Skeletal muscle satellite cell (primary cell): ENCODE results near the gene C2CD4D.
"Not testable (repeated sequence)": the region's sequence is repeated elsewhere in the genome, so short reads cannot be mapped to it uniquely, and the experiment has no call there.

ENCODE experiments used
- H3K27me3 ChIP-seq: 2 replicates; pipeline ENCODE4 v1.7.0; 2013; ENCODE audit warnings: low read length; ENCODE audit not compliant: control insufficient read depth, insufficient read depth
- H3K36me3 ChIP-seq: 2 replicates; pipeline ENCODE4 v1.7.0; 2013; ENCODE audit warnings: mild to moderate bottlenecking, control low read depth, low read length; ENCODE audit not compliant: insufficient read depth
- H3K4me1 ChIP-seq: 2 replicates; pipeline ENCODE4 v1.7.0; 2013; ENCODE audit warnings: low read length; ENCODE audit not compliant: control insufficient read depth, insufficient read depth
- H3K4me2 ChIP-seq: 2 replicates; pipeline ENCODE4 v1.7.0; 2013; ENCODE audit warnings: mild to moderate bottlenecking, low read length
- H3K4me3 ChIP-seq: 2 replicates; pipeline ENCODE4 v1.7.0; 2013; ENCODE audit warnings: low read length
- H3K9ac ChIP-seq: 2 replicates; pipeline ENCODE4 v1.7.0; 2013; ENCODE audit warnings: mild to moderate bottlenecking, low read depth, low read length, moderate library complexity
- H3K9me3 ChIP-seq: replicated peaks from 2 replicates; pipeline ENCODE4 v1.7.0; 2013; ENCODE audit warnings: mild to moderate bottlenecking, control low read depth, low read length

The C2CD4D gene

GRCh38 chr1:151872776-151873175 is 33.2 kb upstream of the C2CD4D start:
- not testable (repeated sequence) for H3K4me1 ChIP-seq, H3K27me3 ChIP-seq, H3K9me3 ChIP-seq, H3K9ac ChIP-seq, H3K36me3 ChIP-seq, H3K4me2 ChIP-seq, H3K4me3 ChIP-seq

GRCh38 chr1:151871284-151872030 is 31.8 kb upstream of the C2CD4D start:
- H3K4me3 ChIP-seq: no peak overlapping the region
- H3K4me1 ChIP-seq: peaks cover 12% of the 10 kb centered on the region
- H3K4me2 ChIP-seq: no peak overlapping the region
- H3K36me3 ChIP-seq: peaks cover 3% of the 10 kb centered on the region
- no peaks in the 10 kb centered on the region for H3K9me3 ChIP-seq
- no peak overlapping the region for H3K9ac ChIP-seq
- no peaks in the 10 kb centered on the region for H3K27me3 ChIP-seq

GRCh38 chr1:151868486-151868885 is 28.9 kb upstream of the C2CD4D start:
- H3K27me3 ChIP-seq: no peaks in the 10 kb centered on the region
- peaks cover 1% of the 10 kb centered on the region for H3K36me3 ChIP-seq
- peaks cover 12% of the 10 kb centered on the region for H3K4me1 ChIP-seq
- no peak overlapping the region for H3K9ac ChIP-seq
- H3K4me2 ChIP-seq: no peak overlapping the region
- no peak overlapping the region for H3K4me3 ChIP-seq
- no peaks in the 10 kb centered on the region for H3K9me3 ChIP-seq

- no peaks in the 10 kb centered on the region for H3K9me3 ChIP-seq
- no peak overlapping the region for H3K4me3 ChIP-seq
- peak overlapping the region; percentile 9 for H3K4me2 ChIP-seq
- H3K27me3 ChIP-seq: no peaks in the 10 kb centered on the region
- no peaks in the 10 kb centered on the region for H3K36me3 ChIP-seq
- peaks cover 12% of the 10 kb centered on the region for H3K4me1 ChIP-seq
- no peak overlapping the region for H3K9ac ChIP-seq
These were observed 28.3 kb upstream of the C2CD4D start for GRCh38 chr1:151867765-151868411.

- peaks cover 12% of the 10 kb centered on the region for H3K4me1 ChIP-seq
- H3K4me3 ChIP-seq: no peak overlapping the region
- no peak overlapping the region for H3K9ac ChIP-seq
- H3K4me2 ChIP-seq: no peak overlapping the region
- no peaks in the 10 kb centered on the region for H3K9me3 ChIP-seq
- no peaks in the 10 kb centered on the region for H3K36me3 ChIP-seq
- no peaks in the 10 kb centered on the region for H3K27me3 ChIP-seq
These were observed 27.7 kb upstream of the C2CD4D start for GRCh38 chr1:151867321-151867720.

GRCh38 chr1:151864411-151864810 is 24.8 kb upstream of the C2CD4D start:
- H3K4me2 ChIP-seq: no peak overlapping the region

GRCh38 chr1:151862604-151863003 is 23.0 kb upstream of the C2CD4D start:
- H3K4me3 ChIP-seq: no peak overlapping the region
- no peak overlapping the region for H3K9ac ChIP-seq
- H3K4me2 ChIP-seq: no peak overlapping the region
- H3K4me1 ChIP-seq: peaks cover 3% of the 10 kb centered on the region
- peaks cover 16% of the 10 kb centered on the region for H3K27me3 ChIP-seq
- H3K9me3 ChIP-seq: no peaks in the 10 kb centered on the region
- no peaks in the 10 kb centered on the region for H3K36me3 ChIP-seq

More at GRCh38 chr1:151864411-151864810, 24.8 kb upstream of the C2CD4D start:
- H3K36me3 ChIP-seq: no peaks in the 10 kb centered on the region
- peaks cover 14% of the 10 kb centered on the region for H3K27me3 ChIP-seq
- H3K9me3 ChIP-seq: no peaks in the 10 kb centered on the region
- H3K4me1 ChIP-seq: peaks cover 12% of the 10 kb centered on the region
- no peak overlapping the region for H3K4me3 ChIP-seq
- H3K9ac ChIP-seq: no peak overlapping the region

GRCh38 chr1:151860504-151861187 is 21.0 kb upstream of the C2CD4D start:
- Histone ChIP-seq H3K9me3 (no peaks in the 10 kb centered on the region), H3K9ac (no peak overlapping the region)

GRCh38 chr1:151859891-151860293 is 20.3 kb upstream of the C2CD4D start:
- Histone ChIP-seq H3K36me3 (no peaks in the 10 kb centered on the region), H3K9ac (no peak overlapping the region), H3K4me3 (no peak overlapping the region), H3K9me3 (no peaks in the 10 kb centered on the region), H3K4me2 (no peak overlapping the region), H3K4me1 (no peaks in the 10 kb centered on the region), H3K27me3 (peaks cover 22% of the 10 kb centered on the region)

More at GRCh38 chr1:151860504-151861187, 21.0 kb upstream of the C2CD4D start:
- Histone ChIP-seq H3K27me3 (peaks cover 22% of the 10 kb centered on the region), H3K4me1 (no peaks in the 10 kb centered on the region), H3K36me3 (no peaks in the 10 kb centered on the region), H3K4me2 (no peak overlapping the region), H3K4me3 (no peak overlapping the region)

GRCh38 chr1:151858886-151859665 is 19.5 kb upstream of the C2CD4D start:
- H3K36me3 ChIP-seq: no peaks in the 10 kb centered on the region
- H3K4me1 ChIP-seq: no peaks in the 10 kb centered on the region
- H3K9ac ChIP-seq: no peak overlapping the region
- H3K4me2 ChIP-seq: no peak overlapping the region
- H3K9me3 ChIP-seq: no peaks in the 10 kb centered on the region
- H3K4me3 ChIP-seq: no peak overlapping the region
- peaks cover 22% of the 10 kb centered on the region for H3K27me3 ChIP-seq
